GM23248 (cell line): ENCODE data around the gene GORASP1.

Experiments used
- EZH2 ChIP-seq: fragments of 200-600 bp; sonication (generic); IDR thresholded peaks from 2 replicates; pipeline ENCODE4 v1.6.1; 2018; ENCODE audit warnings: antibody characterized with exemption, mild to moderate bottlenecking; ENCODE audit not compliant: insufficient read depth, poor library complexity, severe bottlenecking
- EZH2phosphoT487 ChIP-seq: fragments of 200-600 bp; sonication (generic); IDR thresholded peaks from 2 replicates; pipeline ENCODE4 v1.6.1; 2018; ENCODE audit warnings: antibody characterized with exemption, moderate library complexity, mild to moderate bottlenecking, low read depth; ENCODE audit not compliant: insufficient read depth

DNA sequence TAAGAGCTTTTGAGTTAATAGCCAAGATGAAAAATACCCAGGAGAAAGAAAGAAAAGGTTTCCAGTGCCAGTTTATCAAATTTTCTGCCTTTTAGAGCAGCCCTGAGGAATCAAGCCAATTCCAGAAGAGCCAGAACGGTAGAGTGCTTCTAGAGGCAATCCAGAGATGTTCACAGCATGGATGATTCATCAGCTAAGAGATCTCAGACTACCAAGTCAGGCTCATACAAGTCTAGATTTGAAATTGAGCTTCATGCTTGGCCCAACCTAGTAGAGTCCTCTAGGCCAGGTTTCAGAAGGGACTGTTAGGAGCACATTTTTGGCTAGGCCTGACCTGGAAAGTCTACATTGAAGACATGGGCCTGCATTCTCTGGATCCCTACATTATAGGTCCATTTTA, 40.1 kb downstream of the GORASP1 start:
- no peak for TF ChIP-seq EZH2
- no peak for TF ChIP-seq EZH2phosphoT487
